Prostate gland (tissue), 2 donors: Measurements from ENCODE around the gene NCOA6. TPM values are rescaled to one million over a fixed set of nuclear protein-coding genes. Genes with fewer than 3 reads are reported as not detected.

Experiments
- DNase-seq: peaks from one replicate; pipeline ENCODE4 v3.0.0-alpha.2; 2019; ENCODE audit warnings: low spot score
- H3K27ac ChIP-seq, 2 donors: fragments of 200-600 bp; sonication (generic); 2 replicates each; pipeline ENCODE4 v1.5.1; 2017 to 2019
- H3K27me3 ChIP-seq: fragments of 200-600 bp; sonication (generic); replicated peaks from 2 replicates; pipeline ENCODE4 v1.5.1; 2019; ENCODE audit not compliant: insufficient read depth
- H3K36me3 ChIP-seq, 2 donors: fragments of 200-600 bp; sonication (generic); 1 replicate in 1 of 2; 2 replicates in 1 of 2; pipeline versions ENCODE4 v1.5.1 to v1.8.1; 2017 to 2019
- H3K4me1 ChIP-seq: fragments of 200-600 bp; sonication (generic); replicated peaks from 2 replicates; pipeline ENCODE4 v1.5.1; 2019
- H3K4me3 ChIP-seq, 2 donors: fragments of 200-600 bp; sonication (generic); 2 replicates each; pipeline ENCODE4 v1.5.1; 2017 to 2019
- H3K9me3 ChIP-seq: fragments of 200-600 bp; sonication (generic); 2 replicates; pipeline ENCODE4 v1.5.1; 2017
- CTCF ChIP-seq, 4 experiments: fragments of 200-600 bp in 2 of 4; fragments of 450-650 bp in 2 of 4; sonication (generic) in 2 of 4; IDR thresholded peaks; 1 replicate in 3 of 4; 2 replicates in 1 of 4; pipeline ENCODE4 v1.5.1; 2016 to 2019; ENCODE audit warnings: antibody characterized with exemption in 4 of 4, mild to moderate bottlenecking in 2 of 4, moderate library complexity in 2 of 4
- POLR2A ChIP-seq: fragments of 450-650 bp; IDR thresholded peaks from one replicate; pipeline ENCODE4 v1.6.1; 2016; ENCODE audit warnings: antibody characterized with exemption, mild to moderate bottlenecking
- POLR2AphosphoS5 ChIP-seq: sonication (generic); formaldehyde crosslinking; IDR thresholded peaks from one replicate; pipeline ENCODE4 v1.6.1; 2017; ENCODE audit warnings: antibody characterized with exemption
- WGBS: methylation state at CpG from one replicate; pipeline ENCODE4 v1.1.5; 2018; 5-methylcytosine and 5-hydroxymethylcytosine counted together
- intact Hi-C: fragments of 100-400 bp; cut with DNase I; formaldehyde crosslinking; loops from one replicate; pipeline ENCODE4 v1.14.2; 2022
- total RNA-seq, 2 donors: library from RNA; depleted of rRNA; stranded (reverse); fragments of >200 nt; gene quantifications; one replicate each; pipeline ENCODE4 v1.1.0, GENCODE V29; 2016

The NCOA6 gene
- total RNA-seq, 2 donors from 2014 or later, result 19.6 to 43.7 TPM

- no peak for DNase-seq
- 86% methylated on average over 3 of the region's 3 CpGs for WGBS
- Histone ChIP-seq H3K4me3 (no peak overlapping the region), H3K27ac (no peak overlapping the region), H3K36me3 (peaks cover 5 to 26% of the 10 kb centered on the region in 2 donors), H3K4me1 (no peaks in the 10 kb centered on the region), H3K9me3 (no peaks in the 10 kb centered on the region), H3K27me3 (no peaks in the 10 kb centered on the region)
- intact Hi-C loops, result no loop called here
- no peak for TF ChIP-seq POLR2A
These were observed 81.1 kb downstream of the NCOA6 start for GRCh38 chr20:34744340-34744739.

DNA sequence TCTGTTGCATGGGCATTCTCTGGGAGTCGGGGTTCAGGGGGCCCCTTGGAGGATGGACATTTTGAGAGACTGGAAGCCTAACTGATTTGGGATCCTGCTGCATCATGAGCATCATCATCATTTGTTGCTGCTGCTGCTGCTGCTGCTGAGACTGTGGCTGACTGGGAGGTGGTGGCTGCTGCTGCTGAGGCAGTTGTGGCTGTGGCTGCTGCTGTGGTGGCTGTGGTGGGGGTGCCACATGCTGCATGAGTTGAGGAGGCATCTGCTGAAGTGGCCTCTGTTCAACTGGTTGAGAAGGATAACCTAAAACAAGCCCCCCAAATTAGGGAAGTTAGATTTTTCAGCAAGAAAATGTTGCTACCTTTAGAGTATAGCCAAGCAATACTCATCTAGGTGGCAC lies 82.4 kb downstream of the NCOA6 start:
- peaks cover 5 to 23% of the 10 kb centered on the region in 2 donors for H3K36me3 ChIP-seq
- no peaks in the 10 kb centered on the region for H3K9me3 ChIP-seq
- no peaks in the 10 kb centered on the region for H3K4me1 ChIP-seq
- TF ChIP-seq POLR2A (no peak), CTCF (IDR thresholded peaks at IDR 0.05) (no peak), POLR2AphosphoS5 (no peak)
- WGBS, result 86% methylated on average over 1 of the region's 1 CpG
- no peak overlapping the region for H3K4me3 ChIP-seq
- no peak overlapping the region for H3K27ac ChIP-seq
- intact Hi-C loops, result no loop called here
- no peaks in the 10 kb centered on the region for H3K27me3 ChIP-seq
- no peak for DNase-seq

DNA sequence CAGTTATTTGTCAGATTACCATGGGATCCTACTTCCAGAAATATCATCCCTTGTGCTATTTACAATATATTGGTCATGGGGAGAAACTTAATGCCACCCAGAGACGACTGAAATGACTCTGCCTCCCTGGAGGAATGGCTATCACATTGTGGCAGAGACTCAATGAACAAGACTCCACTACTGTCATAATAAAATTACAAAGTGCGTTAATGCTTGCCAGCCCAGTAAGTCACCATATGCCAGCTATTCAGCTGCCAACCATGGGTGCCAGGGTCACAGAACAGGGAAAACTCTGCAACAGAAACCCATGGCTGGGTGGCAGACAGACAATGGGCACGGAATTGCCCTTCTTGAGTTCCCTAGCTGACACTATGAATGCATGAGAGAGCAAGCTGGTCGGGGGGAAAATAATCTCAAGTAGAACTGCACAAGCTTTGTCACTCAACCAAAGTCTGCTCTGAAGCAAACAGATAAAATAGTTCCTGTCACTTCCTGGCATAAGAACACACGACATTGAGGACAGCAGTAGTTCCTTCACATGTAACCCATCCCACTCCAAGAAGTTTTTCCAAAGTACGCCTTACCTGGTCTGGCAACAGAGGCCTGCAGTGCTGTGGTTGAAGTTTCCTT lies 89.2 kb downstream of the NCOA6 start:
- no peak for DNase-seq
- H3K4me1 ChIP-seq, result no peaks in the 10 kb centered on the region
- 57% methylated on average over 6 of the region's 6 CpGs for WGBS
- no peaks in the 10 kb centered on the region for H3K36me3 ChIP-seq
- TF ChIP-seq CTCF (IDR thresholded peaks at IDR 0.05) (no peak), POLR2A (no peak), POLR2AphosphoS5 (no peak)
- intact Hi-C loops, result no loop called here
- H3K9me3 ChIP-seq, result no peaks in the 10 kb centered on the region
- H3K27ac ChIP-seq, result no peak overlapping the region
- H3K4me3 ChIP-seq, result no peak overlapping the region
- no peaks in the 10 kb centered on the region for H3K27me3 ChIP-seq

GRCh38 chr20:34732523-34732922 lies 92.9 kb downstream of the NCOA6 start:
- intact Hi-C loops, result no loop called here
- TF ChIP-seq POLR2AphosphoS5 (no peak), POLR2A (no peak), CTCF (IDR thresholded peaks at IDR 0.05) (no peak)
- H3K9me3 ChIP-seq, result no peaks in the 10 kb centered on the region
- 83% methylated on average over 1 of the region's 1 CpG for WGBS
- no peak overlapping the region for H3K27ac ChIP-seq
- DNase-seq, result no peak
- no peaks in the 10 kb centered on the region for H3K36me3 ChIP-seq
- no peaks in the 10 kb centered on the region for H3K4me1 ChIP-seq
- no peaks in the 10 kb centered on the region for H3K27me3 ChIP-seq
- H3K4me3 ChIP-seq, result no peak overlapping the region

- 76% methylated on average over 2 of the region's 2 CpGs for WGBS
- DNase-seq, result no peak
- Histone ChIP-seq H3K4me1 (no peaks in the 10 kb centered on the region), H3K27me3 (no peaks in the 10 kb centered on the region), H3K36me3 (no peaks in the 10 kb centered on the region), H3K9me3 (no peaks in the 10 kb centered on the region), H3K4me3 (no peak overlapping the region), H3K27ac (no peak overlapping the region)
- no peak for TF ChIP-seq POLR2AphosphoS5
- no peak for TF ChIP-seq POLR2A
- no peak for TF ChIP-seq CTCF (IDR thresholded peaks at IDR 0.05)
- intact Hi-C loops, result no loop called here
These were observed 96.0 kb downstream of the NCOA6 start for GRCh38 chr20:34729416-34729815.
